WTC11 (cell line): ENCODE results near the gene ATL3. TPM values are rescaled to one million over a fixed set of nuclear protein-coding genes. Genes with fewer than 3 reads are reported as not detected.

ENCODE experiments used
- ATAC-seq: fragments of 200-7000 bp; cut with Tn5 transposase; 2 replicates; pipeline ENCODE4 v1.10.0; 2021; ENCODE audit warnings: mild to moderate bottlenecking, moderate library complexity
- CTCF ChIA-PET: fragments of 300-600 bp; sonication (Branson Sonifier 250); formaldehyde crosslinking; loops from one replicate; lab custom pipeline; 2021; ENCODE audit warnings: antibody characterized with exemption; lab: Charles Lee
- POLR2A ChIA-PET: fragments of 350-600 bp; sonication (Branson Sonifier 250); formaldehyde crosslinking; loops from one replicate; lab custom pipeline; 2021; ENCODE audit warnings: antibody characterized with exemption; lab: Charles Lee
- DNase-seq: peaks from one replicate; pipeline ENCODE4 v3.0.0; 2021; ENCODE audit warnings: low spot score
- H3K27ac Mint-ChIP-seq: 2 replicates; pipeline ENCODE4 v1.8.0; 2021; ENCODE audit warnings: mixed read lengths
- H3K27me3 Mint-ChIP-seq: 2 replicates; pipeline ENCODE4 v1.8.0; 2021; ENCODE audit warnings: low read depth, mild to moderate bottlenecking, moderate library complexity, mixed read lengths
- H3K36me3 Mint-ChIP-seq: 2 replicates; pipeline ENCODE4 v1.8.0; 2021; ENCODE audit warnings: mixed read lengths
- H3K4me1 Mint-ChIP-seq: 2 replicates; pipeline ENCODE4 v1.8.0; 2022; ENCODE audit warnings: mixed read lengths
- H3K4me3 Mint-ChIP-seq: 2 replicates; pipeline ENCODE4 v1.8.0; 2021; ENCODE audit warnings: mild to moderate bottlenecking, moderate library complexity, mixed read lengths
- H3K9me3 Mint-ChIP-seq: 2 replicates; pipeline ENCODE4 v1.8.0; 2021; ENCODE audit warnings: mixed read lengths
- AFF4 ChIP-seq: sonication (generic); formaldehyde crosslinking; IDR thresholded peaks from 2 replicates; pipeline ENCODE4 v1.8.1; 2023; ENCODE audit warnings: mild to moderate bottlenecking, missing genetic modification reagents, borderline replicate concordance
- CREB1 ChIP-seq: sonication (generic); formaldehyde crosslinking; IDR thresholded peaks from 2 replicates; pipeline ENCODE4 v1.8.0; 2023; ENCODE audit warnings: mild to moderate bottlenecking, missing genetic modification reagents
- FOXP1 ChIP-seq: sonication (generic); formaldehyde crosslinking; IDR thresholded peaks from 2 replicates; pipeline ENCODE4 v1.8.0; 2022; ENCODE audit warnings: missing genetic modification reagents, mild to moderate bottlenecking, moderate library complexity, borderline replicate concordance
- HMGA2 ChIP-seq: fragments of 250-450 bp; sonication (Bioruptor Pico); IDR thresholded peaks from 2 replicates; pipeline ENCODE4 v1.4.0; 2021; ENCODE audit warnings: mild to moderate bottlenecking, moderate library complexity
- JAZF1 ChIP-seq: fragments of 250-450 bp; sonication (Bioruptor Pico); IDR thresholded peaks from 2 replicates; pipeline ENCODE4 v1.9.0; 2021; ENCODE audit warnings: moderate library complexity, mild to moderate bottlenecking, inconsistent platforms
- NFATC4 ChIP-seq: fragments of 250-450 bp; sonication (Bioruptor Pico); IDR thresholded peaks from 2 replicates; pipeline ENCODE4 v1.9.0; 2021; ENCODE audit warnings: mild to moderate bottlenecking
- NFE2L1 ChIP-seq: sonication (generic); formaldehyde crosslinking; IDR thresholded peaks from 2 replicates; pipeline ENCODE4 v1.8.1; 2023; ENCODE audit warnings: missing genetic modification reagents
- NR2C2 ChIP-seq: sonication (generic); formaldehyde crosslinking; IDR thresholded peaks from 2 replicates; pipeline ENCODE4 v1.8.0; 2022; ENCODE audit warnings: mild to moderate bottlenecking, missing genetic modification reagents
- PRDM15 ChIP-seq: sonication (generic); formaldehyde crosslinking; IDR thresholded peaks from 2 replicates; pipeline ENCODE4 v1.8.0; 2022; ENCODE audit warnings: missing genetic modification reagents
- RORB ChIP-seq: fragments of 250-450 bp; sonication (Bioruptor Pico); IDR thresholded peaks from 2 replicates; pipeline ENCODE4 v1.9.0; 2021; ENCODE audit warnings: mild to moderate bottlenecking
- ZBTB43 ChIP-seq: sonication (generic); formaldehyde crosslinking; IDR thresholded peaks from 2 replicates; pipeline ENCODE4 v1.8.1; 2023; ENCODE audit warnings: mild to moderate bottlenecking, missing genetic modification reagents
- ZNF219 ChIP-seq: sonication (generic); formaldehyde crosslinking; IDR thresholded peaks from 2 replicates; pipeline ENCODE4 v1.8.0; 2023; ENCODE audit warnings: missing genetic modification reagents, mild to moderate bottlenecking, borderline replicate concordance
- ZNF416 ChIP-seq: fragments of 250-450 bp; sonication (Bioruptor Pico); IDR thresholded peaks from 2 replicates; pipeline ENCODE4 v1.9.0; 2021; ENCODE audit warnings: mild to moderate bottlenecking, inconsistent platforms
- ZNF423 ChIP-seq: fragments of 250-450 bp; sonication (Bioruptor Pico); IDR thresholded peaks from 2 replicates; pipeline ENCODE4 v2.1.2; 2022; ENCODE audit warnings: mild to moderate bottlenecking, moderate library complexity
- ZNF671 ChIP-seq: fragments of 250-450 bp; sonication (Bioruptor Pico); IDR thresholded peaks from 2 replicates; pipeline ENCODE4 v1.8.0; 2021; ENCODE audit warnings: mild to moderate bottlenecking
- total RNA-seq: library from RNA; stranded (reverse); gene quantifications from 3 replicates; pipeline ENCODE4 v1.2.3, GENCODE V29; 2021
- TF ChIP-seq, protein P1 (sequence below): sonication (generic); formaldehyde crosslinking; conservative IDR thresholded peaks from 2 replicates; pipeline ENCODE4 v1.8.1; 2022; ENCODE audit warnings: mild to moderate bottlenecking, missing genetic modification reagents

Gene ATL3
- total RNA-seq, 1 experiment from 2014 or later, result 32.1 TPM

- ChIA-PET POLR2A (interaction anchor here (0.5 to 4.8 kb wide), 5 partner anchors 11 to 168 kb away, joined by 3 to 27 read pairs (median 3); partner anchors contain the start of genes MARK2 and RTN3), CTCF (interaction anchor here (0.9 to 2.6 kb wide), 9 partner anchors 9 to 97 kb away, joined by 3 to 25 read pairs (median 4); partner anchors contain the start of gene RTN3)
- Mint-ChIP-seq H3K4me3 (peak overlapping the region; percentile 68), H3K4me1 (peaks cover 22% of the 10 kb centered on the region), H3K9me3 (no peaks in the 10 kb centered on the region; the same call in 1 of the 2 replicates), H3K36me3 (no peaks in the 10 kb centered on the region), H3K27me3 (peaks cover 18% of the 10 kb centered on the region), H3K27ac (peak overlapping the region; percentile 60)
- peak; percentile 48 for DNase-seq
- ATAC-seq, result peak; percentile 5
- TF ChIP-seq RORB (CRISPR knock-in tag) (no peak), JAZF1 (no peak), NR2C2 (CRISPR knock-in tag) (no peak), ZNF423 (CRISPR knock-in tag) (peak; percentile 88), ZNF219 (no peak), NFE2L1 (CRISPR knock-in tag) (no peak)
Measured at GRCh38 chr11:63670433-63671321, 499 bp downstream of the ATL3 start.

- ChIA-PET POLR2A (interaction anchor here (4.8 kb wide), 1 partner anchor 12 kb away, joined by 27 read pairs; the partner anchor contains the start of gene RTN3), CTCF (interaction anchor here (1.2 to 2.6 kb wide), 5 partner anchors 10 to 69 kb away, joined by 3 to 25 read pairs (median 5); partner anchors contain the start of gene RTN3)
- H3K27ac Mint-ChIP-seq, result no peak overlapping the region; the same call in 1 of the 2 replicates
Measured at GRCh38 chr11:63670096-63670432, 1.1 kb downstream of the ATL3 start.

More at GRCh38 chr11:63670096-63670432, 1.1 kb downstream of the ATL3 start:
- H3K4me1 Mint-ChIP-seq, result peaks cover 22% of the 10 kb centered on the region
- peaks cover 18% of the 10 kb centered on the region for H3K27me3 Mint-ChIP-seq
- H3K4me3 Mint-ChIP-seq, result peak overlapping the region; percentile 68
- H3K9me3 Mint-ChIP-seq, result no peaks in the 10 kb centered on the region; the same call in 1 of the 2 replicates
- no peak for DNase-seq
- no peak for TF ChIP-seq ZNF416 (CRISPR knock-in tag)
- TF ChIP-seq HMGA2 (CRISPR knock-in tag), result no peak
- no peak for TF ChIP-seq ZBTB43
- TF ChIP-seq PRDM15 (CRISPR knock-in tag), result no peak
- TF ChIP-seq AFF4, result no peak
- no peak for TF ChIP-seq NFATC4
- no peak for TF ChIP-seq ZNF671 (CRISPR knock-in tag)
- no peak for TF ChIP-seq CREB1 (CRISPR knock-in tag)
- TF ChIP-seq, protein P1, sequence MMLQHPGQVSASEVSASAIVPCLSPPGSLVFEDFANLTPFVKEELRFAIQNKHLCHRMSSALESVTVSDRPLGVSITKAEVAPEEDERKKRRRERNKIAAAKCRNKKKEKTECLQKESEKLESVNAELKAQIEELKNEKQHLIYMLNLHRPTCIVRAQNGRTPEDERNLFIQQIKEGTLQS (CRISPR knock-in tag), result no peak
- TF ChIP-seq FOXP1 (CRISPR knock-in tag), result no peak
- TF ChIP-seq, all 79 proteins: peak for 0
- ATAC-seq, result no peak
- no peaks in the 10 kb centered on the region for H3K36me3 Mint-ChIP-seq
